ENCODE measurements around the gene EMID1. TPM values are rescaled to one million over a fixed set of nuclear protein-coding genes. Genes with fewer than 3 reads are reported as not detected.

The EMID1 gene
- total and polyA plus RNA-seq, 2 donors from 2014 or later: 9.6 to 25.5 TPM

- DNase-seq: no peak
- no peak overlapping the region for H3K9ac ChIP-seq (ENCODE audit: low read length in 3 of 3)
- no peak for FAIRE-seq
- no peak for TF ChIP-seq CTCF (IDR thresholded peaks at IDR 0.05; ENCODE audit: borderline replicate concordance, extremely low read depth, insufficient read depth)
- H3K4me3 ChIP-seq (ENCODE audit: low read length in 3 of 3): peak overlapping the region in 1 of 3 donors; percentile 16
- no peaks in the 10 kb centered on the region for H3K9me3 ChIP-seq (ENCODE audit: control insufficient read depth in 2 of 3, insufficient read depth in 1 of 3, low read length in 3 of 3)
- H3K27ac ChIP-seq (ENCODE audit: low read depth in 2 of 2, low read length in 2 of 2): no peak overlapping the region
- peaks cover 0 to 6% (median 0%) of the 10 kb centered on the region in 3 donors for H3K36me3 ChIP-seq (ENCODE audit: control insufficient read depth in 2 of 3, insufficient read depth in 3 of 3, low read length in 3 of 3)
- H3K4me1 ChIP-seq (ENCODE audit: control insufficient read depth in 2 of 3, insufficient read depth in 2 of 3, low read depth in 1 of 3, low read length in 3 of 3): peaks cover 2 to 23% (median 5%) of the 10 kb centered on the region in 3 donors
- intact Hi-C loops (cut with DNase I): no loop called here
- no peaks in the 10 kb centered on the region for H3K27me3 ChIP-seq (ENCODE audit: control insufficient read depth, insufficient read depth, low read length)
Measured at GRCh38 chr22:29211066-29211465, 5.4 kb downstream of the EMID1 start.

GRCh38 chr22:29211466-29211865 is 5.8 kb downstream of the EMID1 start:
- no peaks in the 10 kb centered on the region for H3K27me3 ChIP-seq (ENCODE audit: control insufficient read depth, insufficient read depth, low read length)
- intact Hi-C loops (cut with DNase I): no loop called here
- no peak for FAIRE-seq

GRCh38 chr22:29212743-29213142 is 7.0 kb downstream of the EMID1 start:
- no peak for TF ChIP-seq CTCF (IDR thresholded peaks at IDR 0.05; ENCODE audit: borderline replicate concordance, extremely low read depth, insufficient read depth)
- Histone ChIP-seq H3K4me3 (ENCODE audit: low read length in 3 of 3) (no peak overlapping the region), H3K9ac (ENCODE audit: low read length in 3 of 3) (no peak overlapping the region), H3K27me3 (ENCODE audit: control insufficient read depth, insufficient read depth, low read length) (no peaks in the 10 kb centered on the region), H3K9me3 (ENCODE audit: control insufficient read depth in 2 of 3, insufficient read depth in 1 of 3, low read length in 3 of 3) (no peaks in the 10 kb centered on the region), H3K4me1 (ENCODE audit: control insufficient read depth in 2 of 3, insufficient read depth in 2 of 3, low read depth in 1 of 3, low read length in 3 of 3) (peaks cover 2 to 21% (median 5%) of the 10 kb centered on the region in 3 donors), H3K27ac (ENCODE audit: low read depth in 2 of 2, low read length in 2 of 2) (no peak overlapping the region), H3K36me3 (ENCODE audit: control insufficient read depth in 2 of 3, insufficient read depth in 3 of 3, low read length in 3 of 3) (peaks cover 0 to 6% (median 0%) of the 10 kb centered on the region in 3 donors)
- intact Hi-C loops (cut with DNase I): no loop called here
- DNase-seq (no peak), FAIRE-seq (no peak)

More at GRCh38 chr22:29211466-29211865, 5.8 kb downstream of the EMID1 start:
- Histone ChIP-seq H3K27ac (ENCODE audit: low read depth in 2 of 2, low read length in 2 of 2) (no peak overlapping the region), H3K9ac (ENCODE audit: low read length in 3 of 3) (no peak overlapping the region), H3K4me3 (ENCODE audit: low read length in 3 of 3) (peak overlapping the region in 1 of 3 donors; percentile 20), H3K36me3 (ENCODE audit: control insufficient read depth in 2 of 3, insufficient read depth in 3 of 3, low read length in 3 of 3) (peaks cover 0 to 6% (median 0%) of the 10 kb centered on the region in 3 donors), H3K4me1 (ENCODE audit: control insufficient read depth in 2 of 3, insufficient read depth in 2 of 3, low read depth in 1 of 3, low read length in 3 of 3) (peaks cover 2 to 23% (median 5%) of the 10 kb centered on the region in 3 donors), H3K9me3 (ENCODE audit: control insufficient read depth in 2 of 3, insufficient read depth in 1 of 3, low read length in 3 of 3) (no peaks in the 10 kb centered on the region)
- DNase-seq: no peak
- no peak for TF ChIP-seq CTCF (IDR thresholded peaks at IDR 0.05; ENCODE audit: borderline replicate concordance, extremely low read depth, insufficient read depth)

- no peak overlapping the region for H3K4me3 ChIP-seq (ENCODE audit: low read length in 3 of 3)
- H3K4me1 ChIP-seq (ENCODE audit: control insufficient read depth in 2 of 3, insufficient read depth in 2 of 3, low read depth in 1 of 3, low read length in 3 of 3): peaks cover 2 to 14% (median 5%) of the 10 kb centered on the region in 3 donors
- no peak overlapping the region for H3K27ac ChIP-seq (ENCODE audit: low read depth in 2 of 2, low read length in 2 of 2)
- no peak for TF ChIP-seq CTCF (IDR thresholded peaks at IDR 0.05; ENCODE audit: borderline replicate concordance, extremely low read depth, insufficient read depth)
- FAIRE-seq: no peak
- peak in 4 of 5 donors; percentile 84 to 90 (median 86) for DNase-seq
- intact Hi-C loops (cut with DNase I): no loop called here
- no peaks in the 10 kb centered on the region for H3K27me3 ChIP-seq (ENCODE audit: control insufficient read depth, insufficient read depth, low read length)
- H3K9ac ChIP-seq (ENCODE audit: low read length in 3 of 3): no peak overlapping the region
- no peaks in the 10 kb centered on the region for H3K9me3 ChIP-seq (ENCODE audit: control insufficient read depth in 2 of 3, insufficient read depth in 1 of 3, low read length in 3 of 3)
- H3K36me3 ChIP-seq (ENCODE audit: control insufficient read depth in 2 of 3, insufficient read depth in 3 of 3, low read length in 3 of 3): peaks cover 0 to 6% (median 0%) of the 10 kb centered on the region in 3 donors
Measured at GRCh38 chr22:29213493-29213892, 7.8 kb downstream of the EMID1 start.

Data from kidney (tissue), 14 donors.